Parathyroid adenoma (tissue), 2 donors: ENCODE measurements around the gene BCAP31.

Experiments used
- H2AFZ ChIP-seq: fragments of 300-600 bp; sonication (generic); one replicate; pipeline ENCODE4 v1.7.0; 2017; ENCODE audit warnings: antibody characterized with exemption, mild to moderate bottlenecking
- H3K27ac ChIP-seq: fragments of 300-600 bp; sonication (generic); one replicate; pipeline ENCODE4 v1.7.0; 2017
- H3K27me3 ChIP-seq: fragments of 300-600 bp; sonication (generic); one replicate; pipeline ENCODE4 v1.7.0; 2017; ENCODE audit warnings: low read length; ENCODE audit not compliant: control insufficient read depth, insufficient read depth
- H3K36me3 ChIP-seq: fragments of 300-600 bp; sonication (generic); one replicate; pipeline ENCODE4 v1.7.0; 2017; ENCODE audit warnings: low read length; ENCODE audit not compliant: control insufficient read depth, insufficient read depth
- H3K4me1 ChIP-seq: fragments of 300-600 bp; sonication (generic); one replicate; pipeline ENCODE4 v1.7.0; 2017; ENCODE audit warnings: control low read depth
- H3K4me2 ChIP-seq: fragments of 300-600 bp; sonication (generic); one replicate; pipeline ENCODE4 v1.7.0; 2017; ENCODE audit warnings: low read length
- H3K4me3 ChIP-seq: fragments of 300-600 bp; sonication (generic); one replicate; pipeline ENCODE4 v1.7.0; 2017; ENCODE audit warnings: low read depth, low read length
- H3K79me2 ChIP-seq: fragments of 300-600 bp; sonication (generic); one replicate; pipeline ENCODE4 v1.7.0; 2017; ENCODE audit warnings: control low read depth
- H3K9ac ChIP-seq: fragments of 300-600 bp; sonication (generic); one replicate; pipeline ENCODE4 v1.7.0; 2017; ENCODE audit warnings: mild to moderate bottlenecking
- H3K9me3 ChIP-seq: fragments of 300-600 bp; sonication (generic); one replicate; pipeline ENCODE4 v1.7.0; 2017; ENCODE audit warnings: low read length; ENCODE audit not compliant: control insufficient read depth
- CTCF ChIP-seq: fragments of 300-600 bp; sonication (generic); IDR thresholded peaks from one replicate; pipeline ENCODE4 v1.7.0; 2017; ENCODE audit warnings: antibody characterized with exemption, mild to moderate bottlenecking
- donor health status: primary hyperparathyroidism.

BCAP31 gene

GRCh38 chrX:153650959-153651358 is 73.2 kb downstream of the BCAP31 start:
- Histone ChIP-seq H3K4me3 (no peak overlapping the region), H2AFZ (no peak overlapping the region), H3K4me2 (no peak overlapping the region), H3K27ac (no peak overlapping the region), H3K4me1 (no peaks in the 10 kb centered on the region), H3K27me3 (no peaks in the 10 kb centered on the region), H3K9me3 (no peaks in the 10 kb centered on the region), H3K9ac (no peak overlapping the region), H3K36me3 (no peaks in the 10 kb centered on the region), H3K79me2 (no peaks in the 10 kb centered on the region)
- TF ChIP-seq CTCF: no peak
